IMR-90 (cell line): Measurements from ENCODE around the gene PACS1. TPM values are rescaled to one million over a fixed set of nuclear protein-coding genes. Genes with fewer than 3 reads are reported as not detected.

Source experiments
- ATAC-seq: fragments of 200-7000 bp; cut with Tn5 transposase; 2 replicates; pipeline ENCODE4 v1.9.1; 2020; ENCODE audit warnings: low read depth, mild to moderate bottlenecking, moderate library complexity
- BruUV-seq: library from RNA; stranded (reverse); fragments of 400-500 nt; replicated peaks from 2 replicates; lab custom pipeline; 2021; lab: Mats Ljungman, UMichigan
- CTCF ChIA-PET: fragments of 300-600 bp; formaldehyde crosslinking; extraction: SDS; loops from one replicate; lab custom pipeline; 2021; ENCODE audit warnings: antibody characterized with exemption; lab: Yijun Ruan, JAX
- POLR2A ChIA-PET: fragments of 300-600 bp; sonication (Branson Sonifier 250); formaldehyde crosslinking; loops from one replicate; lab custom pipeline; 2022; ENCODE audit warnings: antibody characterized with exemption; ENCODE audit not compliant: unreplicated experiment; lab: Charles Lee
- DNase-seq: peaks from one replicate; pipeline ENCODE4 v3.0.0; 2013
- H2AFZ ChIP-seq: replicated peaks from 2 replicates; pipeline ENCODE3; 2013; ENCODE audit warnings: low read length, mild to moderate bottlenecking; ENCODE audit not compliant: poor library complexity
- H2AK5ac ChIP-seq: 2 replicates; pipeline ENCODE4 v1.6.1; 2013; ENCODE audit warnings: low read depth, low read length, inconsistent platforms
- H2AK9ac ChIP-seq: replicated peaks from 2 replicates; pipeline ENCODE3; 2013; ENCODE audit warnings: mild to moderate bottlenecking, low read depth, low read length, moderate library complexity; ENCODE audit not compliant: poor library complexity
- H2BK120ac ChIP-seq: 2 replicates; pipeline ENCODE4 v1.6.1; 2013; ENCODE audit warnings: low read depth, low read length, inconsistent platforms
- H2BK15ac ChIP-seq: 3 replicates; pipeline ENCODE4 v1.6.1; 2013; ENCODE audit warnings: low read depth, low read length, inconsistent platforms
- H2BK20ac ChIP-seq: 2 replicates; pipeline ENCODE4 v1.6.1; 2013; ENCODE audit warnings: low read depth, mild to moderate bottlenecking, inconsistent platforms, low read length, moderate library complexity
- H2BK5ac ChIP-seq: 2 replicates; pipeline ENCODE4 v1.6.1; 2013; ENCODE audit warnings: mild to moderate bottlenecking, low read depth, low read length, inconsistent platforms; ENCODE audit not compliant: poor library complexity, severe bottlenecking
- H3K14ac ChIP-seq: replicated peaks from 2 replicates; pipeline ENCODE4 v1.6.1; 2013; ENCODE audit warnings: low read depth, low read length, inconsistent platforms
- H3K18ac ChIP-seq: 2 replicates; pipeline ENCODE4 v1.6.1; 2013; ENCODE audit warnings: low read depth, low read length, control low read depth
- H3K23ac ChIP-seq: 2 replicates; pipeline ENCODE4 v1.6.1; 2013; ENCODE audit warnings: low read depth, low read length, inconsistent platforms
- H3K27ac ChIP-seq: 2 replicates; pipeline ENCODE4 v1.5.1; 2013; ENCODE audit warnings: mild to moderate bottlenecking, control low read depth, low read length; ENCODE audit not compliant: insufficient read depth
- H3K27me3 ChIP-seq: 2 replicates; pipeline ENCODE4 v1.6.1; 2013; ENCODE audit warnings: low read length; ENCODE audit not compliant: control insufficient read depth, insufficient read depth
- H3K36me3 ChIP-seq: 2 replicates; pipeline ENCODE4 v1.6.1; 2013; ENCODE audit warnings: low read length, mixed read lengths; ENCODE audit not compliant: control insufficient read depth, insufficient read depth
- H3K4ac ChIP-seq: 2 replicates; pipeline ENCODE4 v1.6.1; 2013; ENCODE audit warnings: low read depth, low read length, inconsistent platforms
- H3K4me1 ChIP-seq: 2 replicates; pipeline ENCODE4 v1.6.1; 2013; ENCODE audit warnings: low read length, mixed read lengths; ENCODE audit not compliant: control insufficient read depth, insufficient read depth
- H3K4me2 ChIP-seq: 2 replicates; pipeline ENCODE4 v1.6.1; 2013; ENCODE audit warnings: low read depth, mild to moderate bottlenecking, control low read depth, low read length, moderate library complexity
- H3K4me3 ChIP-seq: 2 replicates; pipeline ENCODE4 v1.5.1; 2013; ENCODE audit warnings: low read depth, mild to moderate bottlenecking, control low read depth, low read length, moderate library complexity; ENCODE audit not compliant: insufficient read depth
- H3K56ac ChIP-seq: 2 replicates; pipeline ENCODE4 v1.6.1; 2013; ENCODE audit warnings: low read length, inconsistent platforms; ENCODE audit not compliant: insufficient read depth; ENCODE audit errors: extremely low read depth
- H3K79me1 ChIP-seq, 2 experiments: 2 replicates each; pipeline ENCODE4 v1.6.1; 2013; ENCODE audit warnings: low read length in 2 of 2, inconsistent platforms in 1 of 2, low read depth in 1 of 2
- H3K9ac ChIP-seq: 2 replicates; pipeline ENCODE4 v1.6.1; 2013; ENCODE audit warnings: low read depth, low read length, control low read depth
- H3K9me1 ChIP-seq: 2 replicates; pipeline ENCODE4 v1.6.1; 2013; ENCODE audit warnings: low read length, inconsistent platforms; ENCODE audit not compliant: insufficient read depth
- H3K9me3 ChIP-seq: 2 replicates; pipeline ENCODE4 v1.6.1; 2013; ENCODE audit warnings: low read length; ENCODE audit not compliant: control insufficient read depth, insufficient read depth
- H4K20me1 ChIP-seq: 2 replicates; pipeline ENCODE4 v1.6.1; 2013; ENCODE audit warnings: low read length, inconsistent platforms; ENCODE audit not compliant: insufficient read depth
- H4K5ac ChIP-seq: 2 replicates; pipeline ENCODE4 v1.6.1; 2013; ENCODE audit warnings: mild to moderate bottlenecking, low read depth, low read length, control low read depth
- H4K8ac ChIP-seq, 2 experiments: 2 replicates each; pipeline ENCODE4 v1.6.1; 2013; ENCODE audit warnings: low read depth in 2 of 2, low read length in 2 of 2, control low read depth in 1 of 2, inconsistent platforms in 1 of 2
- H4K91ac ChIP-seq: 2 replicates; pipeline ENCODE4 v1.6.1; 2013; ENCODE audit warnings: low read depth, low read length, inconsistent platforms; ENCODE audit not compliant: insufficient read depth
- BHLHE40 ChIP-seq: fragments of 150-350 bp; IDR thresholded peaks from 2 replicates; pipeline ENCODE4 v1.6.1; 2016; ENCODE audit warnings: mild to moderate bottlenecking, low read depth, low read length
- CHD1 ChIP-seq: IDR thresholded peaks from 2 replicates; pipeline ENCODE4 v1.6.1; 2012; ENCODE audit warnings: low read depth, low read length, improper control_type of control experiment
- FOS ChIP-seq: fragments of 150-350 bp; IDR thresholded peaks from 2 replicates; pipeline ENCODE4 v1.6.1; 2016; ENCODE audit warnings: low read depth, low read length
- MAFK ChIP-seq: IDR thresholded peaks from 2 replicates; pipeline ENCODE4 v1.6.1; 2012; ENCODE audit warnings: low read depth, low read length, improper control_type of control experiment
- MAZ ChIP-seq: IDR thresholded peaks from 2 replicates; pipeline ENCODE4 v1.6.1; 2012; ENCODE audit warnings: low read depth, mild to moderate bottlenecking, low read length, improper control_type of control experiment, moderate library complexity, borderline replicate concordance
- MXI1 ChIP-seq: IDR thresholded peaks from 2 replicates; pipeline ENCODE4 v1.6.1; 2012; ENCODE audit warnings: low read depth, mild to moderate bottlenecking, low read length, moderate library complexity, borderline replicate concordance
- NFE2L2 ChIP-seq: fragments of 150-350 bp; IDR thresholded peaks from 2 replicates; pipeline ENCODE4 v1.6.1; 2016; ENCODE audit warnings: low read depth, mild to moderate bottlenecking, low read length
- POLR2A ChIP-seq: IDR thresholded peaks from 2 replicates; pipeline ENCODE4 v1.6.1; 2012; ENCODE audit warnings: mild to moderate bottlenecking, low read depth, low read length
- RAD21 ChIP-seq: IDR thresholded peaks from 2 replicates; pipeline ENCODE4 v1.6.1; 2012; ENCODE audit warnings: low read length, improper control_type of control experiment
- RCOR1 ChIP-seq: IDR thresholded peaks from 2 replicates; pipeline ENCODE4 v1.6.1; 2012; ENCODE audit warnings: mild to moderate bottlenecking, low read length, improper control_type of control experiment; ENCODE audit not compliant: insufficient replicate concordance
- RFX5 ChIP-seq: IDR thresholded peaks from 2 replicates; pipeline ENCODE4 v1.8.0; 2012; ENCODE audit warnings: low read depth, mild to moderate bottlenecking, low read length, moderate library complexity
- SMC3 ChIP-seq: fragments of 150-350 bp; IDR thresholded peaks from 2 replicates; pipeline ENCODE4 v1.6.1; 2016; ENCODE audit warnings: low read depth, mild to moderate bottlenecking, antibody characterized with exemption, low read length, moderate library complexity
- WGBS, 2 experiments: methylation state at CpG; one replicate each; pipeline versions ENCODE4 v1.1.5 to v1.1.7; 2013; ENCODE audit warnings: missing lambda C conversion rate in 2 of 2; ENCODE audit not compliant: insufficient read length in 1 of 2; ENCODE audit errors: extremely low coverage in 2 of 2; 5-methylcytosine and 5-hydroxymethylcytosine counted together
- dilution Hi-C: fragments of 300-500 bp; cut with HindIII; formaldehyde crosslinking; loops from one replicate; pipeline ENCODE4 v1.14.3; 2018; ENCODE audit warnings: low sequenced_read_pairs; ENCODE audit not compliant: unreplicated experiment
- in situ Hi-C: fragments of 300-500 bp; cut with MboI; formaldehyde crosslinking; loops from 3 replicates; pipeline ENCODE4 v1.14.3; 2019; ENCODE audit warnings: low sequenced_read_pairs, inconsistent platforms, mixed read lengths
- intact Hi-C: fragments of 100-400 bp; cut with micrococcal nuclease; formaldehyde crosslinking; loops from 2 replicates; pipeline ENCODE4 v1.10.0; 2022
- polyA plus RNA-seq, 3 experiments: library from polyadenylated mRNA; depleted of rRNA; stranded (reverse); fragments of >200 nt; gene quantifications; 2 replicates each; pipeline ENCODE4 v1.2.3, GENCODE V29; 2012; ENCODE audit warnings: low replicate concordance in 1 of 3
- total RNA-seq: library from RNA; depleted of rRNA; stranded (reverse); fragments of >200 nt; gene quantifications from 2 replicates; pipeline ENCODE4 v1.2.3, GENCODE V29; 2012
- TF ChIP-seq, protein P1 (sequence below): fragments of 150-350 bp; IDR thresholded peaks from 2 replicates; pipeline ENCODE4 v1.6.1; 2016; ENCODE audit warnings: low read depth, mild to moderate bottlenecking, low read length, moderate library complexity, borderline replicate concordance
- TF ChIP-seq, protein P2 (sequence below): fragments of 150-350 bp; IDR thresholded peaks from 2 replicates; pipeline ENCODE4 v1.6.1; 2017; ENCODE audit warnings: mild to moderate bottlenecking, antibody characterized with exemption, low read length, low read depth

Gene PACS1
- total and polyA plus RNA-seq, 2 of the 4 experiments (the other 2 are of a cell fraction), result 7.3 to 32.0 TPM

DNA sequence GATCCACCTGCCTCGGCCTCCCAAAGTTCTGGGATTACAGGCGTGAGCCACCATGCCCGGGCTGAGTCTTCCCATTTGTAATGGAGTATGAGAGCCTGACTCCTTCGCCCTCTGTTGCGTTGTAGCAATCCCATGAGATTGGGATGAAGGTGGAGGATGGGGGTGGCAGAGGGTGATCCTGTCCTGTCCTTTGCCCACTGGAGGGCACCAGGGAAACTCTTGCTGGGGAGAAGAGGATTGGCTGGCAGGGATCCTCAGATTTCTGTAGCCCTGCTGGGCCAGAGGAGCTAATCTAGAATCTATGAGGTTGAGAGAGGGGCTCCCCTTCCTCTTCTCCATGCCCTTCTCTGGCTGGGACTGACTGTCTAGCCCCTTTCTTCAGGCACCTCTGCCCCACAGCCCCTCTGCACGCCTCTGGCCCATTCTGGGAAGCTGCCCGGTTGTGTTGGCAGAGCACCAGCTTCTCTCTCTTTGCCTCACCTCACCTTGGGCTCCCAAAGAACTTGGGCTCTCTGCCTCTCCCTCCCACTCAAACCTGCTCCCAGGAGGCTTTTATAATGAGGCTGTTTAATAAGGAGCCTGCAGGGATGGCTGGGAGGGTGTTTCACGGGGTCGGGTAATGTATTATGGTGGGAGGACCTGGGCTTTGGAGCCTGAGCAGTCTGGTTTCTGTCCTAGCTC is 34.3 kb upstream of the PACS1 start (continued):
- TF ChIP-seq, protein P1, sequence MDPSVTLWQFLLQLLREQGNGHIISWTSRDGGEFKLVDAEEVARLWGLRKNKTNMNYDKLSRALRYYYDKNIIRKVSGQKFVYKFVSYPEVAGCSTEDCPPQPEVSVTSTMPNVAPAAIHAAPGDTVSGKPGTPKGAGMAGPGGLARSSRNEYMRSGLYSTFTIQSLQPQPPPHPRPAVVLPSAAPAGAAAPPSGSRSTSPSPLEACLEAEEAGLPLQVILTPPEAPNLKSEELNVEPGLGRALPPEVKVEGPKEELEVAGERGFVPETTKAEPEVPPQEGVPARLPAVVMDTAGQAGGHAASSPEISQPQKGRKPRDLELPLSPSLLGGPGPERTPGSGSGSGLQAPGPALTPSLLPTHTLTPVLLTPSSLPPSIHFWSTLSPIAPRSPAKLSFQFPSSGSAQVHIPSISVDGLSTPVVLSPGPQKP, result no peak

GRCh38 chr11:66036334-66036710 is 33.8 kb upstream of the PACS1 start:
- Histone ChIP-seq H3K4me2 (no peak overlapping the region), H3K56ac (no peak overlapping the region), H3K79me1 (no peaks in the 10 kb centered on the region), H2BK120ac (no peak overlapping the region), H3K9me3 (peaks cover 7% of the 10 kb centered on the region; the same call in 1 of the 2 replicates), H3K4me1 (no peaks in the 10 kb centered on the region; the same call in 1 of the 2 replicates), H3K36me3 (no peaks in the 10 kb centered on the region), H3K23ac (no peak overlapping the region), H2AFZ (no peak overlapping the region), H3K4ac (no peak overlapping the region), H2BK20ac (no peak overlapping the region), H3K18ac (no peak overlapping the region), H4K20me1 (0 out of 2 replicates have a peak, but pooled peaks cover 3% of the 10 kb centered on the region), H3K4me3 (no peak overlapping the region), H3K9me1 (no peaks in the 10 kb centered on the region), H2BK5ac (no peak overlapping the region), H2AK5ac (no peak overlapping the region), H3K14ac (no peak overlapping the region), H4K5ac (no peak overlapping the region), H3K27ac (no peak overlapping the region), H3K9ac (no peak overlapping the region), H3K27me3 (peaks cover 18% of the 10 kb centered on the region), H4K91ac (no peak overlapping the region), H4K8ac (no peak overlapping the region), H2BK15ac (no peak overlapping the region), H2AK9ac (no peak overlapping the region)
- in situ Hi-C loops (no loop called here), dilution Hi-C loops (no loop called here), intact Hi-C loops (no loop called here)
- CTCF ChIA-PET, result interaction anchor here (1.2 kb wide), 1 partner anchor 14 kb away, joined by 4 read pairs; no protein-coding TSS in a partner anchor
- POLR2A ChIA-PET, result interaction anchor here (0.5 kb wide), 1 partner anchor 15 kb away, joined by 4 read pairs; no protein-coding TSS in a partner anchor
- BruUV-seq, result no TSS peak
- ATAC-seq (no peak), DNase-seq (no peak)
- WGBS, 2 experiments, result 83% methylated on average over 1 of the region's 5 CpGs; no CpG with 5 or more reads in 1 of the 2 experiments
- no peak for TF ChIP-seq RCOR1
- no peak for TF ChIP-seq MAFK
- TF ChIP-seq RAD21, result no peak
- TF ChIP-seq CHD1, result no peak
- no peak for TF ChIP-seq MAZ
- TF ChIP-seq, protein P2, sequence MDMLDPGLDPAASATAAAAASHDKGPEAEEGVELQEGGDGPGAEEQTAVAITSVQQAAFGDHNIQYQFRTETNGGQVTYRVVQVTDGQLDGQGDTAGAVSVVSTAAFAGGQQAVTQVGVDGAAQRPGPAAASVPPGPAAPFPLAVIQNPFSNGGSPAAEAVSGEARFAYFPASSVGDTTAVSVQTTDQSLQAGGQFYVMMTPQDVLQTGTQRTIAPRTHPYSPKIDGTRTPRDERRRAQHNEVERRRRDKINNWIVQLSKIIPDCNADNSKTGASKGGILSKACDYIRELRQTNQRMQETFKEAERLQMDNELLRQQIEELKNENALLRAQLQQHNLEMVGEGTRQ, result no peak
- TF ChIP-seq FOS, result no peak
- TF ChIP-seq MXI1, result no peak
- TF ChIP-seq, protein P1, result no peak
- no peak for TF ChIP-seq SMC3
- TF ChIP-seq BHLHE40, result no peak
- no peak for TF ChIP-seq RFX5
- no peak for TF ChIP-seq POLR2A
- no peak for TF ChIP-seq NFE2L2
